Choroid plexus epithelial cell (primary cell): ENCODE results near the gene BFSP2.

Experiments
- DNase-seq: peaks from one replicate; pipeline ENCODE4 v3.0.0-alpha.2; 2010; ENCODE audit warnings: low read depth
- H3K4me3 ChIP-seq: 2 replicates; pipeline ENCODE4 v1.5.1; 2011; ENCODE audit warnings: low read depth, mild to moderate bottlenecking, control low read depth, low read length, moderate library complexity
- CTCF ChIP-seq: conservative IDR thresholded peaks from 2 replicates; pipeline ENCODE4 v1.5.1; 2011; ENCODE audit warnings: low read depth, mild to moderate bottlenecking, control low read depth, inconsistent platforms, low read length, moderate library complexity

BFSP2 gene

GRCh38 chr3:133366921-133367320, 32.9 kb upstream of the BFSP2 start:
- no peak for DNase-seq
- H3K4me3 ChIP-seq = no peak overlapping the region
- TF ChIP-seq CTCF = no peak

GRCh38 chr3:133367403-133367802, 32.5 kb upstream of the BFSP2 start:
- no peak for DNase-seq
- no peak for TF ChIP-seq CTCF
- no peak overlapping the region for H3K4me3 ChIP-seq

GRCh38 chr3:133367956-133368355, 31.9 kb upstream of the BFSP2 start:
- DNase-seq = no peak
- no peak for TF ChIP-seq CTCF
- no peak overlapping the region for H3K4me3 ChIP-seq

GRCh38 chr3:133368371-133369067, 31.3 kb upstream of the BFSP2 start:
- DNase-seq = no peak
- H3K4me3 ChIP-seq = no peak overlapping the region
- TF ChIP-seq CTCF = no peak

- TF ChIP-seq CTCF = no peak
- DNase-seq = no peak
- no peak overlapping the region for H3K4me3 ChIP-seq
Observed at GRCh38 chr3:133369068-133369440, 30.8 kb upstream of the BFSP2 start.

- TF ChIP-seq CTCF = no peak
- DNase-seq = no peak
- no peak overlapping the region for H3K4me3 ChIP-seq
Observed at GRCh38 chr3:133371181-133371580, 28.7 kb upstream of the BFSP2 start.

- no peak for TF ChIP-seq CTCF
- DNase-seq = no peak
- no peak overlapping the region for H3K4me3 ChIP-seq
Observed at GRCh38 chr3:133371676-133372075, 28.2 kb upstream of the BFSP2 start.
